NCI-H526 treated with DMSO at 0.1 percent for 48 hours (cell line): ENCODE data around the gene NFIB.

Experiments
- DNase-seq: peaks from one replicate; lab custom pipeline; 2025; lab: John Stamatoyannopoulos, UW

The NFIB gene

DNA sequence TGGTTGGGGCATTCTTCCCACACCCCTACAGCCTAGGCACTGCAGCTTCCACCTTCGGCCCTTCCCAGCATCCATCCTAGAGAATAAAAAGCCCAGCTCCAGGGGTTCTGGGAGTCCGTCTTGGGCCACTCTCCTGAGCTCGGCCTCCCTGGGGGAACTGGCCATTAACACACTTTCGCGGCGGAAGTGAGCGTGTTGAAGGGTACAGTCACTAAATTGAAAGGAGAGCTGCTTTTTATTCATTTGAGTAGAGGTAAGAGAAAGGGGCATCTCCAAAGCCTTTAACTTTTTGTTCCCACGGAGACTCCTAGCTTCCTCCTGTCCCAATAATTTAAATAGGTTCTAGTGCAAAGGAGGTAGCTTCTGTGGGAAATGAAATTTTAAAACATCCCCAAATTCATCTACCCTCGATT, 31.0 kb upstream of the NFIB start:
- no peak for DNase-seq

DNA sequence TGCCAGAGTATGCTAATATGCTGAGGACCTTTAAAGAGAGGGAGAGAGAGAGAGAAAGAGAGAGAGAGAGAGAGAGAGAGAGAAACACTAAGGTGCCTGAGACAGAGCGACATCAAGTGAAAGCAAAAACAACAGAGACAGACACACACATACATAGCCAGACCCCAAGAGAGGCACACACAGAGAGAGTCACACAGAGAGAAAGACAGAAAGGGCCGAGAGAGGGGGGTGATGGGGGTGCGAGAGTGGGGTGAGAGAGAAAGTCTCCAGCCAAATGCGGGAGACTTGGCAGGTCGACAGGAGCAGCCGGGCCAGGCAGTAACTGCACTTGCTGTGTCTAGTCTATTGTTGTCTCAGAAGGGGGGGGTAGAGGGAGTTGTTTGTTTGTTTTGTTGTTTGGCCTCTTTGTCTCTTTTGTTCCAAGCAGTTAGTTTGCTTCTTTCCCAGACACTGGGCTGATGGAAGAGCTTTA, 30.1 kb upstream of the NFIB start:
- no peak for DNase-seq

GRCh38 chr9:14343261-14344031, 29.5 kb upstream of the NFIB start:
- DNase-seq, result no peak

- no peak for DNase-seq
These were observed 28.8 kb upstream of the NFIB start for GRCh38 chr9:14342736-14343135.

GRCh38 chr9:14341437-14342122, 27.6 kb upstream of the NFIB start:
- no peak for DNase-seq

DNA sequence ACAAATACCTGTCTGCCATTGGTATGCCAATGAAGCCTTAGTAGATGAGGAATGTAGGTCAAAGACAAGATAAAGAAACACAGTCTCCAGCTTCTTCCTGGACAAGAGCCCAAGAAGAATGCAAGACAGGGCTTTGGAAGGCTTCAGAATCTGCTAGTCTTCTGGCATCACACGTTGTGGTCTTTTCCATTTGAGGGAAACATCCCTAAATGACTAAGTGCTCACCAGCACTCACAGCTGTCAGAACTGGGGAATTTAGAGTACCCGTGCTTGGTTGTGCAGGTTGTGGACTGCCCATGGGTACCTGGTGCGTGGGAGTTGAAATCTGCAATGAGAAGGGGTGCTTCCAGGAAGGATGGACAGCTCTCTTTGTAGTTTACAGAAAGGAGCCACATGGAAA, 27.1 kb upstream of the NFIB start:
- no peak for DNase-seq

DNA sequence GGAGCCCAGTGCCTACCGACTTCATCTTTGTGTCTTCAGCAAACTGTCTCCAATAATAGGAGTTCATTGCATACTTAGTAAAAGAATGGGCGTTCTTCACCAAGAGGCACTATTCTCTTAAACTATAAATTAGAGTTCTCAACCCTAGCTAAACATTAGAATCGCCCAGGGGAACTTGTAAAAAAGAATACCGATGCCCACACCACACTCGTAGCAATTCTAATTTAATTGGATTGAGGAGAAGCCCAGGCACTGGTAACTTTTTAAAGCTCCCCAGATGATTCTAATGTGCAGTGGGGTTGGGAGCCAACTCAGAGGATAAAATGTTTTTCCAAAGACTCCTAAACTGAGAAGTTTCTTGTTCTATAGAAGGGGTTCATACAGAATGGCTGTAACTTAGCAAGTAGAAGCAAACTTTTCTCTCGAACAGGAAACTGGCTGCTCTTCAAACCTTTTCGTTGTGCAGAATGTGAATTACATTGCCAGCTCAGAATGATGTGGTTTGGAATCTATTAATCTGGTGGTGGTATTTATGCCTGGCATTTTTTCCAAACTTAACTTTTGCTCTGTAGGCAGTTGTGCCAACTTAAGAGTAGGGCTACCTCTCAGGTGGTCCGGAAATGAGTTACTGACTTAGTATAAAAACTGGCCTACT, 26.4 kb upstream of the NFIB start:
- DNase-seq, result no peak

GRCh38 chr9:14339746-14340145, 25.8 kb upstream of the NFIB start:
- no peak for DNase-seq

DNA sequence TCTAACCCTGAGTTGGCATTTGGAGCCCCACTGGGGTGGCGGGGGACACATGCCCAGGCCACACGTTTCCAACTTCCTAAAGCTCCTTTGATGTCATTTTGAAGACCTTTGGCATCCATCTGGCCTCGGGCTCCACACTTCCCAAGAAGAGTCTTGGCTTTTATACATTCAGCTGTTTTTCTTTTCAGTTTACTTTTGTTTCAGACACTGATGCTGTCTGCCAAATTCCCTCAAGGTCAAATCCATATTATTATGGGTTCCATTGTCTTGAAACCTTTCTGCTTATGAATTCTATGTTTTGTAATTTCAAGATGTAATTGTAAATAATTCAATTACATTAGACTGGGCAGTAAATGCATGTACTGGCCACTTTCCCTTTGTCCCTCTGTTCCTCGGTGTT, 23.7 kb upstream of the NFIB start:
- no peak for DNase-seq

GRCh38 chr9:14336244-14336643, 22.3 kb upstream of the NFIB start:
- DNase-seq, result no peak

GRCh38 chr9:14331120-14331519, 17.2 kb upstream of the NFIB start:
- DNase-seq, result no peak

DNA sequence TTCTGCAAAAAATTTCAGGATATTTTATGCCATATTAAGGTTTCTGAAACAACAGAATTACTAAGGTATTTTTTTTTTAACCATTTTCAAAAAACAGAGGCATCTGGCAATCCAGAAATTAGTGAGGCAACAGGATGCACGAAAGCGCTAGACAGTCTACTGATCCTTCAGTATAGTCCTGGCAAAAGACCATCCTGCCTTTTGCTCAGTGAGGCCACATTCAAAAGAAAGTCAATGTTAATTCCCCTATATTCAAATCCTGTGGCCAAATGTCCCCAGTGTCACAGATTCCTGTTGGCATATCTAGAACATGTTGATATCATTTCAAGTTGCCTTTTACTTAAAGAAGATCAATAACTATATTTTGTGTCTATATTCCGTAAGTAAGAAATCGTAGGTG, 13.1 kb upstream of the NFIB start:
- no peak for DNase-seq

- peak; percentile 94 for DNase-seq
These were observed 12.4 kb upstream of the NFIB start for GRCh38 chr9:14326264-14326826.

- no peak for DNase-seq
These were observed 11.2 kb upstream of the NFIB start for GRCh38 chr9:14325147-14325546.

- peak; percentile 30 for DNase-seq
These were observed 10.2 kb upstream of the NFIB start for GRCh38 chr9:14323985-14324650.

- peak; percentile 84 for DNase-seq
These were observed 9.4 kb upstream of the NFIB start for GRCh38 chr9:14323083-14323971.

DNA sequence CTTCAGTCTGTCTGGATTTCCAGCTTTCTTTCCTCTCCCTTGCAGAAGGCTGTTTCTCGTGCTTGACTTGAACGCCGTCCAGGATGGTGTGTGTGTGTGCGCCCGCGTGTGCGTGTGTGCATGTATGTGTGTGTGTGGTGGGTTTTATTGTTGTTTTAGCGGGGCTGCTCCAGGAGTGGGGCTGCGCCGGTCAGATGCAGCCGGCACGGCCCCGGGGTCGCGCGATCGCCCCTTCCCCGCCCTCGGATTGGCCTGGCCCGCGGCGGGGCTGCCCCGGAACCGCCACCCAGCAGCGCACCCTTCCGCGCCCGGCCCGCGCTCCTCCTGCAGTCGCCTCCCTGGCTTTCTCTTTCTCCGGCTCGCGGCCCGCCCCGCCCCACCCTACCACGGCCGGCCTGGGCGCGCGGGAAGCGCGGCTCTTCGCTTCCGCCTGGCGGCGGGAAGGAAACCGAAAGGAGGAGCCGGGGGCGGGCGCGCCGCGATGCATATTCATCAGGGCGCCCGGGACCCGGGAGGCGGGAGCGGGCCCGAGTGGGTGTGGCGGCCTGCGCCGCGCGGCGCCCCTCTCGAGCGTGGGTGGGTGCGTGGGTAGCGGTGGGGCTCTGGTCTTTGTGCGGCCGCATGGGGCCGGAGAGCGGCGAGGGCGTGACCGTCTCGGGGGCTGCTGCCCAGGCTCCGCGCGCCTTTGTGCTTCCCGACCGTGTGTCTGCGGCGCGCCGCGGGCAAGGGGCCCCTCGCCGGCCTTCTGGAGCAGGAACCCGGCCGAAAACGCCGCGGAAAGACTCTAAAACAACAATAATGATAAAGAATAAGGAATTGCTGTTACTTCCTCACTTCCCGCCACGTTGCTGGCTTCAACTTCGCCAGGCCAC, 8.5 kb upstream of the NFIB start:
- peak; percentile 94 for DNase-seq

GRCh38 chr9:14321517-14322130, 7.7 kb upstream of the NFIB start:
- no peak for DNase-seq

DNA sequence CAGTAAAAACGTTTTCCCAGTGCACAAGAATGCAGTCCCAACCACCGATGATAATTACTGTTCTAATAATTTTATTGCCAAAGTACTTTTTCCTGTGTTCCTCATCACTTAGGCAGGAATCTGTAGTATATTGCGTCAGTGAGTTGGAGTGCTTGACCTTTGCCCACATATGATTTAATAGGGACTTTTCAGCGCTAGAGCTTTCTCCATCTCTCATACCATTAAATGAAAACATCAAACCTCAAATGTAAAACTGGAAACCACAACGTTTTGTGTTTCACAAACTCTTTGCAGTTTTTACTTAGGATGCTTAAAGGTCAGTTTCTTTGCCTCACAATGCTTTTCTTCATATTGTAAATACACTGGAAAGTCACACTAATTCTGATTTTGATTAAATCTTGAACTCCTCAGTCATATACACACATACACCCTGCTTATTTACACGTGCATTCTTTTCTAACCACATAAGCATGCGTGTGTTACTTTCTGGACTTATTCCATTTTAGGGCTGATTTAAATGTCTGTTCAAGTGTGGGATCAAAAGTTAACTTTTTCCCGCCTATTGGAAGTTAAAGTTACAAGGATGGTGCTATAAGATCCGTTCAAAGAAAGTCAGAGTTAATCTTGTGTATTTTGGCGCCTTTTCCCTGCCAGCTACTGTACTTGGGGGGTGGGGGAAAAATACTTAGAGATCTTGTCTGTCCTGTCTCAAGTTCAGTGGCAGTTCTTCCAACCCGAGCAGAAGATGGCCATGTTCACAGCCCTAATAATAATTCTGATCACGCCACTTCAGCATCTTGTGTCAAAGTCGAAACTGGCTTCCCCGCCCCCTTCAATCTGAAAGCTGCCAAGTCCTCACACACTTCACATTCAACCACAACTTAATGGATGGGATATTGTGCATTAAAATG, 6.6 kb upstream of the NFIB start:
- DNase-seq, result no peak
